Measurements from ENCODE around the gene ABLIM3.

- TF ChIP-seq ZNF274 (IDR thresholded peaks at IDR 0.05; ENCODE audit: low read depth, low read length) (no peak), YY1 (IDR thresholded peaks at IDR 0.05; ENCODE audit: insufficient read depth, insufficient read length) (no peak), SUZ12 (IDR thresholded peaks at IDR 0.05; ENCODE audit: extremely low read depth, insufficient read depth, insufficient read length) (no peak)
These were observed 22.8 kb upstream of the ABLIM3 start for GRCh38 chr5:149118463-149118862.
